NB4 (cell line): Measurements from ENCODE around the gene ANKRD13D.
A peak's percentile ranks its signal among the peaks of the same experiment; 100 is the strongest.

Experiments used
- DNase-seq: peaks from one replicate; pipeline ENCODE4 v3.0.0; 2010; ENCODE audit warnings: low read depth
- H3K4me3 ChIP-seq: one replicate; pipeline ENCODE4 v1.5.1; 2011; ENCODE audit warnings: mild to moderate bottlenecking, low read depth, low read length, moderate library complexity
- CTCF ChIP-seq: IDR thresholded peaks from one replicate; pipeline ENCODE4 v1.5.1; 2012; ENCODE audit warnings: low read depth, low read length
- MAX ChIP-seq: IDR thresholded peaks from 2 replicates; pipeline ENCODE4 v1.6.1; 2011; ENCODE audit warnings: low read depth, low read length
- MYC ChIP-seq: IDR thresholded peaks from 2 replicates; pipeline ENCODE4 v1.6.1; 2011; ENCODE audit warnings: low read depth, low read length
- POLR2A ChIP-seq: IDR thresholded peaks from 2 replicates; pipeline ENCODE4 v1.6.1; 2011; ENCODE audit warnings: mild to moderate bottlenecking; ENCODE audit not compliant: insufficient read length; ENCODE audit errors: extremely low read depth

The ANKRD13D gene

GRCh38 chr11:67289226-67289650, at the start of gene ANKRD13D:
Gene ANKRD13D (plus strand): TSS chr11:67289303. CDS start chr11:67289461, 158 bp downstream.
- H3K4me3 ChIP-seq, result peak within 1 kb of the TSS; percentile 91
- TF ChIP-seq MAX (no peak), MYC (0 out of 2 replicates have a peak, but pooled peaks have one; percentile 10)
- DNase-seq, result no peak

- H3K4me3 ChIP-seq, result peak overlapping the region; percentile 100
- TF ChIP-seq MAX, result peak; percentile 95
- TF ChIP-seq POLR2A, result peak; percentile 97
- TF ChIP-seq CTCF, result no peak
- peak; percentile 98 for TF ChIP-seq MYC
- peak; percentile 100 for DNase-seq
Observed at GRCh38 chr11:67239783-67240575, 49.1 kb upstream of the ANKRD13D start.

- H3K4me3 ChIP-seq, result peak overlapping the region; percentile 100
- peak; percentile 86 for DNase-seq
Observed at GRCh38 chr11:67240576-67241389, 48.3 kb upstream of the ANKRD13D start.

GRCh38 chr11:67242548-67242947, 46.6 kb upstream of the ANKRD13D start:
- H3K4me3 ChIP-seq, result peak overlapping the region; percentile 100
- DNase-seq, result no peak
- TF ChIP-seq MYC (no peak), POLR2A (no peak), MAX (no peak), CTCF (no peak)

More at GRCh38 chr11:67240576-67241389, 48.3 kb upstream of the ANKRD13D start:
- TF ChIP-seq MYC (peak; percentile 91), POLR2A (peak; percentile 8), CTCF (no peak), MAX (peak; percentile 96)

GRCh38 chr11:67243051-67243450, 46.1 kb upstream of the ANKRD13D start:
- TF ChIP-seq MAX (no peak), POLR2A (no peak), MYC (no peak)
- DNase-seq, result no peak
- H3K4me3 ChIP-seq, result peak overlapping the region; percentile 30

- no peak overlapping the region for H3K4me3 ChIP-seq
- no peak for DNase-seq
- TF ChIP-seq CTCF (no peak), MYC (no peak), POLR2A (no peak), MAX (no peak)
Observed at GRCh38 chr11:67245046-67245445, 44.1 kb upstream of the ANKRD13D start.
